CD4-positive, alpha-beta T cell treated with Interleukin-10 for 1 hour (primary cell): Measurements from ENCODE around the gene MED12L.

ENCODE experiments used
- DNase-seq: peaks from one replicate; pipeline ENCODE4 v3.0.0-alpha.2; 2020

Gene MED12L

GRCh38 chr3:151434151-151434890, 348.9 kb downstream of the MED12L start:
- no peak for DNase-seq

GRCh38 chr3:151436675-151437446, 351.4 kb downstream of the MED12L start:
- DNase-seq = no peak

GRCh38 chr3:151437906-151438305, 352.4 kb downstream of the MED12L start:
- no peak for DNase-seq

GRCh38 chr3:151439652-151440125, 354.2 kb downstream of the MED12L start:
- DNase-seq = peak; percentile 36

- DNase-seq = no peak
Measured at GRCh38 chr3:151440940-151441339, 355.5 kb downstream of the MED12L start.

GRCh38 chr3:151443583-151443982, 358.1 kb downstream of the MED12L start:
- no peak for DNase-seq

GRCh38 chr3:151445273-151446001, 360.0 kb downstream of the MED12L start:
- no peak for DNase-seq

GRCh38 chr3:151446002-151446340, 360.5 kb downstream of the MED12L start:
- DNase-seq = no peak

GRCh38 chr3:151452368-151452767, 366.9 kb downstream of the MED12L start:
- DNase-seq = no peak

- DNase-seq = no peak
Measured at GRCh38 chr3:151452841-151453240, 367.4 kb downstream of the MED12L start.

GRCh38 chr3:151456065-151456464, 370.6 kb downstream of the MED12L start:
- DNase-seq = no peak

GRCh38 chr3:151459358-151459757, 373.9 kb downstream of the MED12L start:
- no peak for DNase-seq

GRCh38 chr3:151460228-151460627, 374.8 kb downstream of the MED12L start:
- DNase-seq = no peak

GRCh38 chr3:151460774-151461450, 375.4 kb downstream of the MED12L start, which contains the start of gene IGSF10:
Gene IGSF10 (minus strand): TSS chr3:151461061. CDS start chr3:151458709, 2,352 bp downstream.
- DNase-seq = no peak

GRCh38 chr3:151462278-151462780, 376.9 kb downstream of the MED12L start:
- DNase-seq = no peak

- DNase-seq = no peak
Measured at GRCh38 chr3:151462991-151463390, 377.5 kb downstream of the MED12L start.

- DNase-seq = no peak
Measured at GRCh38 chr3:151467069-151467468, 381.6 kb downstream of the MED12L start.

- peak; percentile 58 for DNase-seq
Measured at GRCh38 chr3:151468284-151468917, 382.9 kb downstream of the MED12L start.

- no peak for DNase-seq
Measured at GRCh38 chr3:151476344-151477018, 391.0 kb downstream of the MED12L start.

- DNase-seq = no peak
Measured at GRCh38 chr3:151477591-151478334, 392.3 kb downstream of the MED12L start.

- no peak for DNase-seq
Measured at GRCh38 chr3:151478335-151478697, 392.9 kb downstream of the MED12L start.
